ENCODE data around the gene ANKRD23. TPM values are rescaled to one million over a fixed set of nuclear protein-coding genes. Genes with fewer than 3 reads are reported as not detected.
A peak's percentile ranks its signal among the peaks of the same experiment; 100 is the strongest.

The ANKRD23 gene
- total RNA-seq, 1 donor, result 1.3 TPM

DNA sequence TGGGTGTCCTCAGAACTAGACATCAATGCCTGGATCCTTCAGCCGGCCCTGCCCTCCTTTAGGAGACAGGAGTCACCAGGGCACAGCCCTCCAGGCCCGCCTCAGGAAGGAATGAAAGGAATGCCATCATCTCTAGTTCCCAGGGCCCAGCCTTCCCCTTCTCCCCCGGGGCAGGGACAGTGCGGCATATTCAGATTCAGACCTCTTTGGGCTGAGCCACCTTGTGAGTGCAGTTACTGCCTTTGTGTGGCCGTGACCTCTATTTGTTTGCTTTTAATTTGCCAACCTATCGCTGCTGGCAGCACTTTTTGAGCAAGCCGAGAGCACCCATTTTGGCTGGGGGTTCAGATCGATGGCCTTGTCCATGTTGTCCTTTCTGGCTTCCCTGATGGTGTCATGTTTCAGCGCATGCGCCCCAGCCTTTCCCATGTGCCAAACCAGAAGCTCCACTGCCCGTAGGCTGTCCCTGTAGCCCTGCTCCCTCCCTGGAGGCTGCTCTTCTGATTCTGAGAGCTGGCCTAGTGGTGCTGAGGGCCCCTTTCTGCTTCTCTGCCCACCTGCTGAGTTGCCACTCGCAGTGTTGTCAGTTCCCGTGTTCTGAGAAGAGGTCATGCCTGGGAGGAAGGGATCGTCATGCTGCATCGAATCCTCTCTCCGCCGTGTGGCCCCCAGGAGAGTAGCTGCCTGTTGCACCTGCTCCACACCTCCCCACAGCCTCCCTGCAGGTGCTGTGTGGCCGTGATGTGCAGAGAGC lies 10.9 kb downstream of the ANKRD23 start:
- H3K4me3 ChIP-seq (ENCODE audit: low read depth, low read length), result no peak overlapping the region
- DNase-seq (ENCODE audit: low read depth), result peak; percentile 67
- TF ChIP-seq, protein P1, sequence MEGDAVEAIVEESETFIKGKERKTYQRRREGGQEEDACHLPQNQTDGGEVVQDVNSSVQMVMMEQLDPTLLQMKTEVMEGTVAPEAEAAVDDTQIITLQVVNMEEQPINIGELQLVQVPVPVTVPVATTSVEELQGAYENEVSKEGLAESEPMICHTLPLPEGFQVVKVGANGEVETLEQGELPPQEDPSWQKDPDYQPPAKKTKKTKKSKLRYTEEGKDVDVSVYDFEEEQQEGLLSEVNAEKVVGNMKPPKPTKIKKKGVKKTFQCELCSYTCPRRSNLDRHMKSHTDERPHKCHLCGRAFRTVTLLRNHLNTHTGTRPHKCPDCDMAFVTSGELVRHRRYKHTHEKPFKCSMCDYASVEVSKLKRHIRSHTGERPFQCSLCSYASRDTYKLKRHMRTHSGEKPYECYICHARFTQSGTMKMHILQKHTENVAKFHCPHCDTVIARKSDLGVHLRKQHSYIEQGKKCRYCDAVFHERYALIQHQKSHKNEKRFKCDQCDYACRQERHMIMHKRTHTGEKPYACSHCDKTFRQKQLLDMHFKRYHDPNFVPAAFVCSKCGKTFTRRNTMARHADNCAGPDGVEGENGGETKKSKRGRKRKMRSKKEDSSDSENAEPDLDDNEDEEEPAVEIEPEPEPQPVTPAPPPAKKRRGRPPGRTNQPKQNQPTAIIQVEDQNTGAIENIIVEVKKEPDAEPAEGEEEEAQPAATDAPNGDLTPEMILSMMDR (IDR thresholded peaks at IDR 0.05; ENCODE audit: insufficient read depth, low read depth, low read length), result no peak

DNA sequence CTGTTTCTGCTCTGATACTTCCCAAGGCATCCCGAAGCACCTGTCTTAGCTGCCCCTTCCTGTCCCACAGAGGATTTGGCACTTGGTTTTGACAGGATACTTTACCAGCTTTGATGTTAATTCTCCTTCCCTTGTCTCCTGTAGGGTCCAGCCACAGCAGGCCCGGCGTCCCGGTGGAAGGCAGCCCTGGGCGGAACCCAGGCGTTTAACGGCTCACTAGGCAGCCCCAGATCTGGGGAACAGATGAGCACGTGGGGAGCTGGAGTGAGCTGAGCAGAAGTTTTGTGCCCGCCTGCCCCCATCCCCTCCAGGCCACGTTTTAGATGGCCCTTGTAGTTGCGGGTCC lies 11.4 kb downstream of the ANKRD23 start:
- TF ChIP-seq, protein P1 (IDR thresholded peaks at IDR 0.05; ENCODE audit: insufficient read depth, low read depth, low read length), result no peak
- DNase-seq (ENCODE audit: low read depth), result no peak
- H3K4me3 ChIP-seq (ENCODE audit: low read depth, low read length), result no peak overlapping the region

DNA sequence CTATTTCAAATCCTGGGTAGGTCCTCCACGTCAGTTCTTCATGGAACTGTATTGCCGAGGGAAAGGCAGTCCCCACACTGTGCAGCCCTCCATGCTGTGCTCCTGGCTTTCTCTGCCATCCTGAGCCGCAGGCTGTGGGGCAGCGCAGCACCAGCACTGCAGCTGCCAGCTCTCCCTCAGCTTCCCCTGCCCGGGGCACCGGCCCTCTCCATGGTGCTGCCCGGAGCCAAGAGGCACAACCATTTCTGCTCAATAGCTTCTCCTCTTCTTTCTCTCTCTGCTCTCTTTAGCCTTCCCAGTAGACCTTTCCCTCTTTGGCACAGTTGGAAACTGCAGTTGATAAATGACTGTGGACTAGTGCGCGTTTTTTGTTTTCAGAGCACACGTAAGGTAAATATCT lies 12.1 kb downstream of the ANKRD23 start:
- no peak for DNase-seq (ENCODE audit: low read depth)
- no peak overlapping the region for H3K4me3 ChIP-seq (ENCODE audit: low read depth, low read length)
- TF ChIP-seq, protein P1 (IDR thresholded peaks at IDR 0.05; ENCODE audit: insufficient read depth, low read depth, low read length), result no peak

DNA sequence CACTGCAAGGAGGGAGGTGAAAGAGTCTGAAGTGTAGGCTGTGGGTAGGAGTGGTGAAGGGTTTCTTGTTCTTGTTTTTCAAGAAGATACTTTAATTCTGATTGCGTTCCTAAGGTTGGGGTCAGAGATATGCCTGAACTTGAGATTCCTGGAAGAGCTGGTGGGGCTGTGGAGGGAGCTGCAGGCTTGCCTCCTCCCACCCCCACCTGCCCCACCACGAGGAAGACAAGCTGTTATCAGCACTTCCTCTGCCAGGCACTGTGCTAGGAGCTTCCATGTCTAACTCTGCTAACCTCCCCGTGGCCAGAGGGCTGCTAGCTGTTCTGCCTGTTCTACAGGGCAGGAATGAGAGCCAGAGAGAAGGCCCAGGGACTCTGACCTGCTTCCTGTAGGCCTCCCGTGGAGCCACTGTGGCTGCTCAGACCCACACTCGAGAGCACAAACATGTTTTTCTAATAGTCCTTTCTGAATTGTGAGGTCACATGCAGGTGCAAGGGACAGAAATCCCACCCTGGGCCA lies 13.7 kb downstream of the ANKRD23 start:
- H3K4me3 ChIP-seq (ENCODE audit: low read depth, low read length), result no peak overlapping the region
- TF ChIP-seq, protein P1 (IDR thresholded peaks at IDR 0.05; ENCODE audit: insufficient read depth, low read depth, low read length), result no peak
- DNase-seq (ENCODE audit: low read depth), result no peak

DNA sequence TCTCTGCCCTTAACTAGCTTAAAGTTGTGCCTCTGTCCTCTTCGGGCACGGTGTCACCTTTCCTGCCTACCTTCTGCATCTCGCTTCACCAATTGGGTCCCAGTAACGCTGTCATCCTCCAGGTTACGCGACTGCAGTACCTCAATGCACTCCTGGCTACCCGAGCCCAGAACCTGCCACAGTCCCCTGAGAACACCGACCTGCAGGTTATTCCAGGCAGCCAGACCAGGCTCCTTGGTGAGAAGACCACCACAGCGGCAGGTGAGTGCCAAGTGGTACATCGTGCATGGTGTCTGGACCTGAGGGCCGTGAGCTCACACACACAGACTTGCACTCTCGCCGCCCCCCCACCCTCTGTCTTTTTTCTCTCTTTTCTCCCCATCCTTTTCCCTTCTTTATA lies 14.9 kb downstream of the ANKRD23 start:
- TF ChIP-seq, protein P1 (IDR thresholded peaks at IDR 0.05; ENCODE audit: insufficient read depth, low read depth, low read length), result no peak
- no peak overlapping the region for H3K4me3 ChIP-seq (ENCODE audit: low read depth, low read length)
- DNase-seq (ENCODE audit: low read depth), result no peak

DNA sequence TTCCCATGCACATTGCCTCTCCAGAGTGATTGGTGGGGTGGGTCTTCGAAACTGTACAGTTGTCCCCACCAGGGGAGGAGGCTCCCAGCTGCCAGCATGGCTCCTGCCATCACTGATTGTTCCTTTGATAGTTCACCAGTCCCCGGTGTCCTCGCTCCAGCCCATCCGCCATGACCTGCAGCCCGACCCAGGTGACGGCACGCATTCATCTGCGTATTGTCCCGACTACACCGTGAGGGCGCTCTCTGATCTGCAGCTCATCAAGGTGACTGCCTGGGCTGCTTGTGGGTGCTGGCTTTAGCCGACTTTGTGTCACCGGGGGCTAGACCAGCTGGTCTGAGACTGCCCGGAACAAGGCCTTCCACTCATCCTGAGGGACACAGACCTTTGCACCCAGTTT lies 15.4 kb downstream of the ANKRD23 start:
- TF ChIP-seq, protein P1 (IDR thresholded peaks at IDR 0.05; ENCODE audit: insufficient read depth, low read depth, low read length), result no peak
- H3K4me3 ChIP-seq (ENCODE audit: low read depth, low read length), result no peak overlapping the region
- DNase-seq (ENCODE audit: low read depth), result no peak

All from fibroblast of villous mesenchyme (primary cell).